Immature natural killer cell (primary cell): ENCODE measurements around the gene NMNAT3. TPM values are rescaled to one million over a fixed set of nuclear protein-coding genes. Genes with fewer than 3 reads are reported as not detected.
"Not testable (repeated sequence)": the region's sequence is repeated elsewhere in the genome, so short reads cannot be mapped to it uniquely, and the experiment has no call there.

Experiments used
- DNase-seq, 3 donors: peaks; one replicate each; pipeline ENCODE4 v3.0.0; 2022; ENCODE audit warnings: mixed read lengths in 1 of 3
- H3K27ac Mint-ChIP-seq, 6 donors: one replicate each; pipeline ENCODE4 v1.8.0; 2020; ENCODE audit warnings: mixed read lengths in 6 of 6, mild to moderate bottlenecking in 5 of 6, inconsistent platforms in 4 of 6, moderate library complexity in 3 of 6
- H3K27me3 Mint-ChIP-seq, 3 donors: one replicate each; pipeline ENCODE4 v1.8.0; 2020 to 2021; ENCODE audit warnings: low read depth in 3 of 3, mild to moderate bottlenecking in 3 of 3, mixed read lengths in 3 of 3, moderate library complexity in 3 of 3, inconsistent platforms in 1 of 3
- H3K36me3 Mint-ChIP-seq, 3 donors: one replicate each; pipeline ENCODE4 v1.8.0; 2020; ENCODE audit warnings: mixed read lengths in 3 of 3, inconsistent platforms in 2 of 3, mild to moderate bottlenecking in 2 of 3
- H3K4me1 Mint-ChIP-seq, 2 donors: one replicate each; pipeline ENCODE4 v1.8.0; 2020; ENCODE audit warnings: inconsistent platforms in 2 of 2, mild to moderate bottlenecking in 2 of 2, mixed read lengths in 2 of 2, moderate library complexity in 1 of 2
- H3K4me3 Mint-ChIP-seq, 5 donors: one replicate each; pipeline ENCODE4 v1.8.0; 2020; ENCODE audit warnings: mild to moderate bottlenecking in 5 of 5, mixed read lengths in 5 of 5, inconsistent platforms in 3 of 5, moderate library complexity in 3 of 5
- H3K9me3 Mint-ChIP-seq, 6 donors: one replicate each; pipeline ENCODE4 v1.8.0; 2020; ENCODE audit warnings: mild to moderate bottlenecking in 6 of 6, mixed read lengths in 6 of 6, inconsistent platforms in 4 of 6, moderate library complexity in 3 of 6
- polyA plus RNA-seq, 3 donors: library from polyadenylated mRNA; unstranded; fragments of 300-500 nt; fragmentation: Illumina TruSeq; gene quantifications; one replicate each; pipeline ENCODE4 v1.2.3, GENCODE V29; 2021

The NMNAT3 gene
- polyA plus RNA-seq, 3 donors from 2014 or later: 1.4 to 7.1 (median 2.5) TPM

- H3K27me3 Mint-ChIP-seq: peaks cover 1 to 4% (median 2%) of the 10 kb centered on the region in 3 donors
- no peak overlapping the region for H3K27ac Mint-ChIP-seq
- no peaks in the 10 kb centered on the region for H3K36me3 Mint-ChIP-seq
- no peak overlapping the region for H3K4me3 Mint-ChIP-seq
- H3K9me3 Mint-ChIP-seq: peaks cover 0 to 4% (median 0%) of the 10 kb centered on the region in 6 donors
- H3K4me1 Mint-ChIP-seq: no peaks in the 10 kb centered on the region
- DNase-seq: no peak
These were observed 68.8 kb downstream of the NMNAT3 start for GRCh38 chr3:139608924-139609323.

GRCh38 chr3:139608108-139608380 lies 69.7 kb downstream of the NMNAT3 start:
- H3K9me3 Mint-ChIP-seq: peaks cover 0 to 3% (median 0%) of the 10 kb centered on the region in 6 donors
- H3K36me3 Mint-ChIP-seq: no peaks in the 10 kb centered on the region
- no peak overlapping the region for H3K4me3 Mint-ChIP-seq
- H3K4me1 Mint-ChIP-seq: no peaks in the 10 kb centered on the region
- H3K27ac Mint-ChIP-seq: no peak overlapping the region
- no peak for DNase-seq
- peaks cover 1 to 4% (median 2%) of the 10 kb centered on the region in 3 donors for H3K27me3 Mint-ChIP-seq

GRCh38 chr3:139607257-139608107 lies 70.3 kb downstream of the NMNAT3 start:
- no peak overlapping the region for H3K27ac Mint-ChIP-seq
- H3K27me3 Mint-ChIP-seq: peaks cover 1 to 4% (median 2%) of the 10 kb centered on the region in 3 donors
- H3K4me3 Mint-ChIP-seq: no peak overlapping the region
- no peak for DNase-seq
- peaks cover 0 to 2% (median 0%) of the 10 kb centered on the region in 6 donors for H3K9me3 Mint-ChIP-seq
- H3K36me3 Mint-ChIP-seq: no peaks in the 10 kb centered on the region
- H3K4me1 Mint-ChIP-seq: no peaks in the 10 kb centered on the region

- no peaks in the 10 kb centered on the region for H3K9me3 Mint-ChIP-seq
- no peak overlapping the region for H3K4me3 Mint-ChIP-seq
- DNase-seq: no peak
- no peaks in the 10 kb centered on the region for H3K36me3 Mint-ChIP-seq
- H3K27ac Mint-ChIP-seq: no peak overlapping the region
- no peaks in the 10 kb centered on the region for H3K4me1 Mint-ChIP-seq
- peaks cover 0 to 2% (median 0%) of the 10 kb centered on the region in 3 donors for H3K27me3 Mint-ChIP-seq
These were observed 75.8 kb downstream of the NMNAT3 start for GRCh38 chr3:139602003-139602402.

- Mint-ChIP-seq H3K27me3 (peaks cover 0 to 2% (median 0%) of the 10 kb centered on the region in 3 donors), H3K4me3 (no peak overlapping the region), H3K36me3 (no peaks in the 10 kb centered on the region), H3K4me1 (no peaks in the 10 kb centered on the region), H3K27ac (no peak overlapping the region), H3K9me3 (no peaks in the 10 kb centered on the region)
- no peak for DNase-seq
These were observed 76.4 kb downstream of the NMNAT3 start for GRCh38 chr3:139601191-139601961.

GRCh38 chr3:139597947-139598346 lies 79.8 kb downstream of the NMNAT3 start:
- Mint-ChIP-seq H3K4me3 (no peak overlapping the region), H3K36me3 (no peaks in the 10 kb centered on the region), H3K27ac (no peak overlapping the region), H3K4me1 (no peaks in the 10 kb centered on the region), H3K27me3 (peaks cover 0 to 2% (median 0%) of the 10 kb centered on the region in 3 donors), H3K9me3 (peaks cover 0 to 2% (median 0%) of the 10 kb centered on the region in 6 donors)
- DNase-seq: no peak

GRCh38 chr3:139591186-139591585 lies 86.6 kb downstream of the NMNAT3 start:
- H3K36me3 Mint-ChIP-seq, H3K4me3 Mint-ChIP-seq, H3K27ac Mint-ChIP-seq: not testable (repeated sequence)

GRCh38 chr3:139588450-139588849 lies 89.3 kb downstream of the NMNAT3 start:
- peaks cover 0 to 4% (median 3%) of the 10 kb centered on the region in 3 donors for H3K36me3 Mint-ChIP-seq
- H3K4me3 Mint-ChIP-seq: no peak overlapping the region
- H3K27ac Mint-ChIP-seq: no peak overlapping the region
- H3K4me1 Mint-ChIP-seq: peaks cover 3 to 6% of the 10 kb centered on the region in 2 donors
- no peak for DNase-seq
- H3K27me3 Mint-ChIP-seq: peaks cover 2 to 3% (median 3%) of the 10 kb centered on the region in 3 donors
- H3K9me3 Mint-ChIP-seq: peaks cover 0 to 10% (median under 1%) of the 10 kb centered on the region in 6 donors

More at GRCh38 chr3:139591186-139591585, 86.6 kb downstream of the NMNAT3 start:
- H3K4me1 Mint-ChIP-seq, DNase-seq, H3K27me3 Mint-ChIP-seq: not testable (repeated sequence)
- H3K9me3 Mint-ChIP-seq: peaks cover 0 to 10% (median under 1%) of the 10 kb centered on the region in 6 donors

- H3K9me3 Mint-ChIP-seq: peaks cover 0 to 10% (median 0%) of the 10 kb centered on the region in 6 donors
- peaks cover 0 to 4% (median 3%) of the 10 kb centered on the region in 3 donors for H3K36me3 Mint-ChIP-seq
- H3K4me1 Mint-ChIP-seq: peaks cover 3 to 6% of the 10 kb centered on the region in 2 donors
- no peak overlapping the region for H3K4me3 Mint-ChIP-seq
- no peak for DNase-seq
- H3K27me3 Mint-ChIP-seq: peaks cover 0 to 3% (median 3%) of the 10 kb centered on the region in 3 donors
- H3K27ac Mint-ChIP-seq: no peak overlapping the region
These were observed 90.0 kb downstream of the NMNAT3 start for GRCh38 chr3:139587797-139588196.

- H3K27ac Mint-ChIP-seq: no peak overlapping the region
- peaks cover 0 to 4% (median 3%) of the 10 kb centered on the region in 3 donors for H3K36me3 Mint-ChIP-seq
- DNase-seq: no peak
These were observed 91.3 kb downstream of the NMNAT3 start for GRCh38 chr3:139586420-139587017.

GRCh38 chr3:139585820-139586219 lies 92.0 kb downstream of the NMNAT3 start:
- Mint-ChIP-seq H3K4me1 (peaks cover 3 to 6% of the 10 kb centered on the region in 2 donors), H3K36me3 (peaks cover 0 to 4% (median 3%) of the 10 kb centered on the region in 3 donors), H3K27me3 (peaks cover 0 to 3% (median 3%) of the 10 kb centered on the region in 3 donors), H3K9me3 (peaks cover 0 to 10% (median 0%) of the 10 kb centered on the region in 6 donors), H3K27ac (no peak overlapping the region), H3K4me3 (no peak overlapping the region)
- DNase-seq: no peak

More at GRCh38 chr3:139586420-139587017, 91.3 kb downstream of the NMNAT3 start:
- peaks cover 3 to 6% of the 10 kb centered on the region in 2 donors for H3K4me1 Mint-ChIP-seq
- no peak overlapping the region for H3K4me3 Mint-ChIP-seq
- H3K27me3 Mint-ChIP-seq: peaks cover 0 to 3% (median 3%) of the 10 kb centered on the region in 3 donors
- H3K9me3 Mint-ChIP-seq: peaks cover 0 to 10% (median 0%) of the 10 kb centered on the region in 6 donors

GRCh38 chr3:139583651-139584050 lies 94.1 kb downstream of the NMNAT3 start:
- H3K36me3 Mint-ChIP-seq, H3K4me1 Mint-ChIP-seq, H3K27ac Mint-ChIP-seq, DNase-seq, H3K27me3 Mint-ChIP-seq, H3K9me3 Mint-ChIP-seq, H3K4me3 Mint-ChIP-seq: not testable (repeated sequence)

GRCh38 chr3:139578783-139579182 lies 99.0 kb downstream of the NMNAT3 start:
- H3K4me3 Mint-ChIP-seq: no peak overlapping the region

GRCh38 chr3:139577909-139578308 lies 99.9 kb downstream of the NMNAT3 start:
- H3K4me1 Mint-ChIP-seq: no peaks in the 10 kb centered on the region
- H3K9me3 Mint-ChIP-seq: no peaks in the 10 kb centered on the region
- H3K4me3 Mint-ChIP-seq: no peak overlapping the region
- no peaks in the 10 kb centered on the region for H3K27me3 Mint-ChIP-seq
- no peaks in the 10 kb centered on the region for H3K36me3 Mint-ChIP-seq
- H3K27ac Mint-ChIP-seq: no peak overlapping the region
- DNase-seq: no peak

More at GRCh38 chr3:139578783-139579182, 99.0 kb downstream of the NMNAT3 start:
- no peak for DNase-seq
- Mint-ChIP-seq H3K36me3 (no peaks in the 10 kb centered on the region), H3K27me3 (no peaks in the 10 kb centered on the region), H3K27ac (no peak overlapping the region), H3K4me1 (no peaks in the 10 kb centered on the region), H3K9me3 (no peaks in the 10 kb centered on the region)
